ENCODE results near the gene NLN. TPM values are rescaled to one million over a fixed set of nuclear protein-coding genes. Genes with fewer than 3 reads are reported as not detected.

The NLN gene
- total RNA-seq, 1 donor from 2014 or later = 47.2 TPM

DNA sequence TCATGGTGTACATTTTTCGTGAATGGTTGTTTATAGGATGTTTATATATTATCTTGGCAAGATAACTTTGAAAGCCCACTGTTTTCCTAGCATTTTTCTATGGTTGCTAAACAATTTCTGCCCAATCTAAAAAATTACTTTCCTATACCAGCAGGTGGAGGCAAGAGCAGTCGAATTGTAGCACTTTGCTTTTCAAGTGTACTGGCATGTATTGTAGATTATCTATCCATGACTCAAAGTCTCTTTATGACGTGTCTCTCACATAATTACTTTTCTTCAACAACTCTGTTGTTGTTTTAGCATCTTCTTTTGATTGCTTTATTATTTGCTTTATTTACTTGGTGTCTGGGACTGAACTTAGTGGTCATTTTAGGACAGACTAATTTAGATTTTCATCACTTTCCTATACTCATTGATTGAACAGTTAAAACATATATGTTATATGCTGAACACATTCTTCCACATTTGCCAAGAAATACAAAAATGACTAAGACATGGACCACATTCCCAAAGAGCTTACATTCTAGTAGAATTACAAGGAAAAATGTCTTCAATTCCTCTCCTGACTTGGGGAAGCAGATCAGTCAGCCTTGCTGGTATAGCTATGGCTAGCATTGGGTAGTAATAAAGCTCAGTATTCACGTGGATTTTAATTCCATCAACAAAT lies 20.7 kb downstream of the NLN start:
- no peaks in the 10 kb centered on the region for H3K9me3 Mint-ChIP-seq

GRCh38 chr5:65749221-65749844 lies 27.3 kb downstream of the NLN start:
- Mint-ChIP-seq H3K27me3 (no peaks in the 10 kb centered on the region), H3K4me1 (ENCODE audit: unreplicated experiment) (peaks cover 6% of the 10 kb centered on the region), H3K36me3 (peaks cover 7% of the 10 kb centered on the region), H3K27ac (no peak overlapping the region), H3K9me3 (no peaks in the 10 kb centered on the region), H3K4me3 (no peak overlapping the region)
- DNase-seq (ENCODE audit: extremely low spot score, unreplicated experiment) = no peak
- no peak for TF ChIP-seq CTCF (conservative IDR thresholded peaks at IDR 0.05)

More for the DNA sequence above, 20.7 kb downstream of the NLN start:
- Mint-ChIP-seq H3K4me1 (ENCODE audit: unreplicated experiment) (no peaks in the 10 kb centered on the region), H3K27ac (no peak overlapping the region), H3K27me3 (no peaks in the 10 kb centered on the region), H3K4me3 (no peak overlapping the region), H3K36me3 (peaks cover 7% of the 10 kb centered on the region)
- TF ChIP-seq CTCF (conservative IDR thresholded peaks at IDR 0.05) = peak; percentile 79
- DNase-seq (ENCODE audit: extremely low spot score, unreplicated experiment) = no peak

- peaks cover 7% of the 10 kb centered on the region for H3K36me3 Mint-ChIP-seq
- H3K27me3 Mint-ChIP-seq = no peaks in the 10 kb centered on the region
- no peak for TF ChIP-seq CTCF (conservative IDR thresholded peaks at IDR 0.05)
- H3K27ac Mint-ChIP-seq = no peak overlapping the region
- peaks cover 6% of the 10 kb centered on the region for H3K4me1 Mint-ChIP-seq (ENCODE audit: unreplicated experiment)
- no peaks in the 10 kb centered on the region for H3K9me3 Mint-ChIP-seq
- H3K4me3 Mint-ChIP-seq = no peak overlapping the region
- DNase-seq (ENCODE audit: extremely low spot score, unreplicated experiment) = no peak
Measured at GRCh38 chr5:65749956-65750355, 28.0 kb downstream of the NLN start.

GRCh38 chr5:65750938-65751337 lies 28.9 kb downstream of the NLN start:
- no peaks in the 10 kb centered on the region for H3K9me3 Mint-ChIP-seq
- no peak for TF ChIP-seq CTCF (conservative IDR thresholded peaks at IDR 0.05)
- DNase-seq (ENCODE audit: extremely low spot score, unreplicated experiment) = no peak
- H3K27ac Mint-ChIP-seq = no peak overlapping the region
- H3K27me3 Mint-ChIP-seq = no peaks in the 10 kb centered on the region
- H3K4me1 Mint-ChIP-seq (ENCODE audit: unreplicated experiment) = peaks cover 6% of the 10 kb centered on the region
- H3K4me3 Mint-ChIP-seq = no peak overlapping the region
- peaks cover 7% of the 10 kb centered on the region for H3K36me3 Mint-ChIP-seq

DNA sequence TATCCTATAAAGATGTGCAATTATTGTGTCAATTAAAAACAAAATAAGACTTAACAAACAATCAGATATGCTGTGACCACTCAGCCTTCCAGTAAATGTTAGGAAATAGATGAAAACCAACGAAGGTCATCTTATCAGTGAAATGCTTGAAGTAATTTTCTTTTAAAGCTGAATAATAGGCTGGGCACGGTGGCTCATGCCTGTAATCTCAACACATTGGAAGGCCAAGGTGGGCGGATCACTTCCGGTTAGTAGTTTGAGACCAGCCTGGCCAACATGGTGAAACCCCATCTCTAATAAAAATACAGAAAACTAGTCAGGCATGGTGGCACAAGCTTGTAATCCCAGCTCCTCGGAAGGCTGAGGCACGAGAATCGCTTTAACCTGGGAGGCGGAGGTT lies 31.2 kb downstream of the NLN start:
- no peak for DNase-seq (ENCODE audit: extremely low spot score, unreplicated experiment)
- Mint-ChIP-seq H3K27ac (no peak overlapping the region), H3K9me3 (no peaks in the 10 kb centered on the region), H3K27me3 (no peaks in the 10 kb centered on the region), H3K4me1 (ENCODE audit: unreplicated experiment) (peaks cover 6% of the 10 kb centered on the region), H3K4me3 (no peak overlapping the region), H3K36me3 (peaks cover 7% of the 10 kb centered on the region)
- TF ChIP-seq CTCF (conservative IDR thresholded peaks at IDR 0.05) = no peak

Data from type B pancreatic cell (in vitro differentiated cells).